Gastroesophageal sphincter (tissue), 3 donors: ENCODE data around the gene TMEM255A.

Experiments
- CTCF ChIP-seq, 4 experiments: fragments of 200-600 bp in 2 of 4; fragments of 450-650 bp in 2 of 4; sonication (generic) in 1 of 4; IDR thresholded peaks; one replicate each; pipeline ENCODE4 v1.5.1; 2017 to 2019; ENCODE audit warnings: antibody characterized with exemption in 4 of 4, mild to moderate bottlenecking in 2 of 4, moderate library complexity in 2 of 4
- EP300 ChIP-seq: sonication (generic); formaldehyde crosslinking; IDR thresholded peaks from one replicate; pipeline ENCODE4 v1.6.1; 2017; ENCODE audit warnings: antibody characterized with exemption, mild to moderate bottlenecking
- POLR2A ChIP-seq, 2 donors: fragments of 450-650 bp; IDR thresholded peaks; one replicate each; pipeline ENCODE4 v1.6.1; 2017; ENCODE audit warnings: antibody characterized with exemption in 2 of 2, mild to moderate bottlenecking in 2 of 2, moderate library complexity in 1 of 2

DNA sequence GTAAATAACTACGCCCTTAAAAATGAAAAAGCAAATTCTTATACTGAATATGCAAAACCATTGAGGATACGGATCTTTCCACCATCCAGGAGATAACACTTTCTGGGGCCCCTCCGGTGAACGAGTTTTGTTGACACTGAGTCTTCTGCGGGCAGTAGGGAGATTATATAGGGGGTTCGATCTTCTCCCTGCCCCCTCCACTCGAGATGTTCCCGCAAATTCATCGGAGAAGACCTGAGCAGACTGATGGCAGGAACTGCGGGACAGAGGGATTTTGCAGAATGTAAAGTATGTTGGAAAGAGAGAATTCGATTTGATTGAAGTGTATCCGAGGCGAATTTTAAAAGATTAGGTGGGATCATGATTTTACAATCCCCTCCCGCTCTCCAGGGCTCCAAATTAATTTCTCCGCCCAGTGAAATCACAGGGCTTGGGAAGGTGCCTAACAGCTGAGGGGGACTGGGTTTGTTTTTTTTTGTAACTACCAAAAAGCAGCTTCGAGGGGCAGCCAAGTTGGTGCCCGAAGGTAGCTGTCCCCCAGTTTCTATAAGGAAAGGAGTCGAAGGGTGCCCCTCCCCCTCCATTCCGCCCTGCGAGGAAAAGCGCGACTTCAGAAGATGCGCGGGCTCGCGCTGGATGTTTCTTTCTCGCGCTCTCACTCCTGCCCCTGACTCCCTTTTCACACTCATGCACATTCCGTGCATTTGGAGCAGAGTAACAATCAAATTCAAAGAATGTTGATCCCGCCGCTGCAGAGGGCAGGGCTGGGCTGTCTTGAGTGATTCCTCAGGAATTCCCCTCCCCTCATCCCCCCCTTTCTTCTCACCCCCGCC is 1.2 kb downstream of the TMEM255A start:
- no peak for TF ChIP-seq CTCF (IDR thresholded peaks at IDR 0.05)
- no peak for TF ChIP-seq POLR2A (IDR thresholded peaks at IDR 0.05)
- TF ChIP-seq EP300: no peak
